EH (cell line): ENCODE results near the gene CFAP69.

Experiments
- DNase-seq: peaks from one replicate; pipeline ENCODE4 v3.0.0-alpha.2; 2015; ENCODE audit warnings: low read depth

Gene CFAP69, protein sequence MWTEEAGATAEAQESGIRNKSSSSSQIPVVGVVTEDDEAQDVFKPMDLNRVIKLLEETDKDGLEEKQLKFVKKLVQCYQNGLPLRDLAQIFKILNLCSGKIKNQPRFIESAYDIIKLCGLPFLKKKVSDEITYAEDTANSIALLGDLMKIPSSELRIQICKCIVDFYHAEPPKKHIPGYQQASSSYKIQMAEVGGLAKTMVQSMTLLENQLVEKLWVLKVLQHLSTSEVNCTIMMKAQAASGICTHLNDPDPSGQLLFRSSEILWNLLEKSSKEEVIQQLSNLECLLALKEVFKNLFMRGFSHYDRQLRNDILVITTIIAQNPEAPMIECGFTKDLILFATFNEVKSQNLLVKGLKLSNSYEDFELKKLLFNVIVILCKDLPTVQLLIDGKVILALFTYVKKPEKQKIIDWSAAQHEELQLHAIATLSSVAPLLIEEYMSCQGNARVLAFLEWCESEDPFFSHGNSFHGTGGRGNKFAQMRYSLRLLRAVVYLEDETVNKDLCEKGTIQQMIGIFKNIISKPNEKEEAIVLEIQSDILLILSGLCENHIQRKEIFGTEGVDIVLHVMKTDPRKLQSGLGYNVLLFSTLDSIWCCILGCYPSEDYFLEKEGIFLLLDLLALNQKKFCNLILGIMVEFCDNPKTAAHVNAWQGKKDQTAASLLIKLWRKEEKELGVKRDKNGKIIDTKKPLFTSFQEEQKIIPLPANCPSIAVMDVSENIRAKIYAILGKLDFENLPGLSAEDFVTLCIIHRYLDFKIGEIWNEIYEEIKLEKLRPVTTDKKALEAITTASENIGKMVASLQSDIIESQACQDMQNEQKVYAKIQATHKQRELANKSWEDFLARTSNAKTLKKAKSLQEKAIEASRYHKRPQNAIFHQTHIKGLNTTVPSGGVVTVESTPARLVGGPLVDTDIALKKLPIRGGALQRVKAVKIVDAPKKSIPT

GRCh38 chr7:90244909-90245851 is at the start of gene CFAP69:
Gene CFAP69 (plus strand): TSS chr7:90245174. CDS start chr7:90245425, 251 bp downstream.
- peak; percentile 81 for DNase-seq

- no peak for DNase-seq
These were observed 43.3 kb upstream of the CFAP69 start for GRCh38 chr7:90201500-90202195.

DNA sequence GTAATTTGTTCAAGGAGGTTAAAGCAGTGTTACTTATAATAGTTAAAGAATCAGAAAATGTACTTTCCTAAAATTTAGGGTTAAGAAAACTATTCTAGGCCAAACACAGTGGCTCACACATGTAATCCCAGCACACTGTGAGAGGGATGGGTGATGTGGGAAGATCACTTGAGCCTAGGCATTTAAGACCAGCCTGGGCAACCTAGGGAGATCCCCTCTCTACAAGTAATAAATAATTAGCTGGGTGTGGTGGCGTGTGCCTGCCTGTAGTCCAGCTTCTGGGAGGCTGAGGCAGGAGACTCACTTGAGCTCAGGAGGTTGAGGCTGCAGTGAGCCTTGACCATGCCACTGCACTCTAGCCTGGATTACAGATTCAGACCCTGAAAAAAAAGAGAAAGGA is 37.0 kb upstream of the CFAP69 start:
- DNase-seq = no peak

DNA sequence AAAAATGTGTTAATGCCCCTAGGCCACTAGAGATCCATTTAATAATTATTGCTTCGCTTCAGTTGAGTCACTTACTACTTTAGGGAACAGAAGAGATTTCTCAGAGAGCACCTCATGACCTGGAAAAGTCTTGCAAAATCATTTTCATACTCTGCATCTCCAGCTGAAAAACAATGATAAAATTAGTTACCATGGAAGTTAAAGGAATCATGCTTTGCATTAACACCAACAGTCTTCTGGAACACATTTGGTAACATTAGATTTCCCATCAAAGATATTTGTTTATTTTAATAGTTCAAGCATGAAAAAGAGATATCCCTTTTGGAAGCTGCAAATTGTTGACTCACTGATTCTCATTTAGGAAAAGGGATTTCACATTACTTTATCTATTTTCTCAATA is 35.2 kb upstream of the CFAP69 start:
- DNase-seq = peak; percentile 9

DNA sequence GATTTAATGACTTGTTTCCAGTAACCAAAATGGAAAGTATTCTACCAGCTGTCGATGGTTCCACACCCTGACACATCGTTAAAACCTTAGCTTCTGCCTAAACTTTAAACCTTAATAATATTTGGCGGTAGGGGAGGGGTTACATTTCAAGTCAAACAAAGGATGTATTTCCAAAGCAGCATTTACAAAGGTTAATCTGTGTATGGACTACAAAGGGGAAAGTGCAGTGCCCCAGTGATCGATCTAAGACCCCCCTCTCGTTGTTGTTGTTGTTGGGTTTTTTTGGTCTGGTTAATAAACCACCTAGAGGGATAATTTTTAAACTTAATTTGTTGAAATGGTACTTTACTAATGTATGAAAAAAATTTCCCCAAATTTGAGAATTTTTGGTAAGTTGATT is 34.5 kb upstream of the CFAP69 start:
- DNase-seq = no peak

DNA sequence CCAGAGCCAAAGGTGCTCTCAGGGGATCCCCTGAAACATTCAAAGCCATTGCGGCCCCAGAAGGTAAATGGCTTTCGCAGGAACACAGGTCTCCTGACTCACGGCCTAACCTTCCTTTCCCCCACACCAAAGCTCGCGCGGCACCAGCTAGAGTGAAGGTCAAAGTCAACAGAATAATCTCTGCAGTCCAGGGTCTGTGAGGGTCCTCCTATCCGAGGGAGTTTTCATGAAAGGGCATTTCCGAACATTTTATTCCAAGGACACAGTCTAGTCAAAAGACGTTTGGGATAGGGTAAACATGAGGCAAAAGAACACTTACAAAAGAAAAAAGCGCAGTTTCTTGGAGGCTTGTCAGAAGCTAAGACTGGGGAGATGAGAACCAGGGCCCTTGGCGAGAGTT is 34.0 kb upstream of the CFAP69 start:
- no peak for DNase-seq

- peak; percentile 93 for DNase-seq
These were observed 33.4 kb upstream of the CFAP69 start, which contains the start of gene STEAP2 for GRCh38 chr7:90211391-90212148. Gene STEAP2 (plus strand): TSS chr7:90211740. CDS start chr7:90225083, 13,343 bp downstream.

DNA sequence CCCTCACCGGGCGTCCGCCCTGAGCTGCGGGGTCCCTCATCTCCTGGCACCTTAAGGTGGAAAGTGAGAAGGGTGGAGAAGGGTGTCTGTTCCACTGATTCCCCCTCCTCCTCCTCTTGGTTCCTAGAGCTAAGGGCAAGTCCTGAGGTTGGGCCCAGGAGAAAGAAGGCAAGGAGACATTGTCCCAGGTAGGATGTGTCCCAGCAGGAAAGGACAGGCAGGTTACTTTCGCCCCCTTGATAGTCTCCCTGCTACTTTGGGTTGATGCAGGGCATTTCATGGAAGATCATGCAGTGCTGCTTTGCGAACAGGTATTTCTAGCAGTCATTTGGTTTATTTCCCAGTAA is 32.9 kb upstream of the CFAP69 start:
- no peak for DNase-seq

DNA sequence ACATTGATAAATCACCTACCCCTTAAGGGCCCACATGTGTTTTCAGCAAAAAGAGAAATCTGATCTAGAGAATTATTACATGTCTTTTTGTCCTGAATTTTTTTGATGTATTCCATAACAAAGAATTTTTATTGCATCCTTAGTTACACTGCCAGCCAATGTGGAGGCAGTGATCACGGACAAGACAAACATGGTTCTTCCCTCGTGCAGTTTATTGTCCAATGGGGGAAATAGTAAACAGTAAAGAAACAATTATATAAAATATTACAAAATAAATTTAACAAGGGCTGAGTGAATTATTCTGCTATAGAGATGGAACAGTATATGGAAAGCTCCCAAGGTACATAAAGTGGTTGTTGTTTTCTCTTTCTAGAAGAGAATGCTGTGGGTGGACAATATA is 31.5 kb upstream of the CFAP69 start:
- DNase-seq = no peak

- no peak for DNase-seq
These were observed 28.8 kb upstream of the CFAP69 start for GRCh38 chr7:90216080-90216674.

GRCh38 chr7:90216771-90217170 is 28.2 kb upstream of the CFAP69 start:
- DNase-seq = no peak

- no peak for DNase-seq
These were observed 22.6 kb upstream of the CFAP69 start for GRCh38 chr7:90222390-90222789.

DNA sequence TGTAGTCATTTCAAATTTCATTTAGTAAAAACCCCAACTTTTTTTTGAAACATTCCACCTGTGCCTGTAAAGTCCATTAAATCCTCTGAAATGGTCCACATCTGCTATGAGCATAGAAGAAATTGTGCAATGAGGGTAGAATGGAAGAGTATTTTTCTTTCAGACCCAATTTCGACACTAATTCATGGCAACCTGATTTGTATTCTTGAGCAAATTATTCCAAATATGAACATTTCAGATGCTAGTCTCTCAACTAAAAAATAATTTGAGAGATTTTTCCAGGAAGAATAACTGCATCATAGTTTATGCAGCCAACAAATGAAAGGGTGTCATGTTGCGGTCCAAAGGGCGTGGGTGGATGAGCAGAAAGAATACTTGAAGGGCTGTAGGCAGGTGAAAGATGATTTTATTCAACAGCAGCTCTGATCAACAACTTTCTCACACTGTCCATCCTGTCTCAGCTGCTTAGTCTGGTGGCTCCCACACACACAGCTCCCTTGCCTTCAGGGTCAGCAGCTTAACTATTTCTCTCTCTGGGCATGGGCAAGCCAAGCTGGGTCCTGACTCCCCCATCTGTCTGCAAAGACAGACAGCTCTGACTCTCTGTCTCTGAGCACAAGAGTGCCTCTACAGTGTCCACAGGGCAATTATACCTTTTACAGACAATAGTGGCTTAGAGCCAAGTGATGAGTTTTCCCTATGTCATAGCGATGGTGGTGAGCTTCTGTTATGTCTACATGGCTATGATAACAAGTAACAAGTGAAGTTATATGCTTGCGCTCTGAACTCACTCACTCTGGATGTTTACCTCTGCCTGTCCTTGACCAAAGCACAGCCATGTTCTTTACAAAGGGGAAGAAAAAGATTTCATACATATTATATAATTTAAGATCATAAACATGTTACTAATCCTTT is 21.9 kb upstream of the CFAP69 start:
- DNase-seq = peak; percentile 5

GRCh38 chr7:90224195-90224594 is 20.8 kb upstream of the CFAP69 start:
- no peak for DNase-seq

DNA sequence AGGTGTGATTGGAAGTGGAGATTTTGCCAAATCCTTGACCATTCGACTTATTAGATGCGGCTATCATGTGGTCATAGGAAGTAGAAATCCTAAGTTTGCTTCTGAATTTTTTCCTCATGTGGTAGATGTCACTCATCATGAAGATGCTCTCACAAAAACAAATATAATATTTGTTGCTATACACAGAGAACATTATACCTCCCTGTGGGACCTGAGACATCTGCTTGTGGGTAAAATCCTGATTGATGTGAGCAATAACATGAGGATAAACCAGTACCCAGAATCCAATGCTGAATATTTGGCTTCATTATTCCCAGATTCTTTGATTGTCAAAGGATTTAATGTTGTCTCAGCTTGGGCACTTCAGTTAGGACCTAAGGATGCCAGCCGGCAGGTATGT is 19.8 kb upstream of the CFAP69 start:
- DNase-seq = no peak

DNA sequence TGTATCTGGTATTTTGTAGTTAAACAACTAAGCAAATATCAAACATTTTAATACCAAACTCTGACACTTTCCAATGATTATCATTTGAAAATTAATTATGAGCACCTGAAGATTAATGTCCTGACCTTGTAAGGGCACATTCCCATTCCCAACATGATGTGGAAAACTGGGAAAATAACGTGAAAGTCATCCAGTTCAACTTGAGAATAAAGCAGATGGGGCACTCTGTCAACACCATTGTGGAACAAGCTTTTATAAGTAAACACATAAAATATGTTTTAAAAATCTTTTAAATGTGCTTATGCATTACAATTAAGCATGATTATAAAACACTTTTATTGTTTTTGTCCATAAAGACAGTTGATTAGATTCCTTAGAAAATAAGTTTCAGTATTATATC is 19.4 kb upstream of the CFAP69 start:
- DNase-seq = no peak

GRCh38 chr7:90227259-90227658 is 17.7 kb upstream of the CFAP69 start:
- no peak for DNase-seq

DNA sequence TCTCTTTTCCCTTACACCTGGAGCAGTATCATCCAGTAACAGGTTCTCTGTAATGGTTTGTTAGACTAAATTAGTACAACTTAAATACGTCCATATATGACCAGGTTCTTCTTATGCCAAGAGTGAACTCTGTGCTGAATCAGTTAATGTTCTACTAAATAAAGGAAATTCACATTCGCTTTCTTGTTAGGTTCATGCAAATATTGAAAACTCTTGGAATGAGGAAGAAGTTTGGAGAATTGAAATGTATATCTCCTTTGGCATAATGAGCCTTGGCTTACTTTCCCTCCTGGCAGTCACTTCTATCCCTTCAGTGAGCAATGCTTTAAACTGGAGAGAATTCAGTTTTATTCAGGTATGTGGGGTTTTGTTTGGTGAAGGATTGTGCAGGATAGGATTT is 15.3 kb upstream of the CFAP69 start:
- no peak for DNase-seq

- DNase-seq = no peak
These were observed 14.1 kb upstream of the CFAP69 start for GRCh38 chr7:90230834-90231233.
